ENCODE measurements around the gene HCK. TPM values are rescaled to one million over a fixed set of nuclear protein-coding genes. Genes with fewer than 3 reads are reported as not detected.
"Not testable (repeated sequence)": the region's sequence is repeated elsewhere in the genome, so short reads cannot be mapped to it uniquely, and the experiment has no call there.

HCK gene
- total RNA-seq, 1 donor from 2014 or later, result 0.78 TPM

DNA sequence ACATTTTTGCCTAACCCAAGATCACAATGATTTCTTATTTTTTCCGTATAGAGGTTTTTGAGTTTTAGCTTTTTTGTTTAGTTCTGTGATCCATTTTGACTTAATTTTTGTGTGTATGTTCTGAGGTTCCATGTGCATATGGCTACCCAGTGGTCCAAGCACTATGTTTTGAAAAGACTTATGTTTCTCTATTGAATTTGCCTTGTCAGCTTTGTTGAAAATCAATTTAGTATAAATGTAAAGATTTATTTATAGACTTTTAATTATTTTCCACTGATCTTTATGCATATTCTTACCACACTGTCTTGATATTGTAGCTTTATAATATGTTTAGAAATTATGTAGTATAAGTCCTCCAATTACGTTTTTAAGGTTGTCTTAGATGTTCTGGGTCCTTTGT, 67.7 kb downstream of the HCK start:
- Mint-ChIP-seq H3K36me3 (ENCODE audit: unreplicated experiment) (peaks cover 9% of the 10 kb centered on the region), H3K4me3 (ENCODE audit: unreplicated experiment) (no peak overlapping the region), H3K4me1 (ENCODE audit: low read depth, unreplicated experiment) (peaks cover 21% of the 10 kb centered on the region), H3K9me3 (ENCODE audit: unreplicated experiment) (peaks cover 12% of the 10 kb centered on the region), H3K27ac (ENCODE audit: unreplicated experiment) (no peak overlapping the region), H3K27me3 (ENCODE audit: unreplicated experiment) (peaks cover 2% of the 10 kb centered on the region)
- DNase-seq, result no peak
- TF ChIP-seq, protein P1, sequence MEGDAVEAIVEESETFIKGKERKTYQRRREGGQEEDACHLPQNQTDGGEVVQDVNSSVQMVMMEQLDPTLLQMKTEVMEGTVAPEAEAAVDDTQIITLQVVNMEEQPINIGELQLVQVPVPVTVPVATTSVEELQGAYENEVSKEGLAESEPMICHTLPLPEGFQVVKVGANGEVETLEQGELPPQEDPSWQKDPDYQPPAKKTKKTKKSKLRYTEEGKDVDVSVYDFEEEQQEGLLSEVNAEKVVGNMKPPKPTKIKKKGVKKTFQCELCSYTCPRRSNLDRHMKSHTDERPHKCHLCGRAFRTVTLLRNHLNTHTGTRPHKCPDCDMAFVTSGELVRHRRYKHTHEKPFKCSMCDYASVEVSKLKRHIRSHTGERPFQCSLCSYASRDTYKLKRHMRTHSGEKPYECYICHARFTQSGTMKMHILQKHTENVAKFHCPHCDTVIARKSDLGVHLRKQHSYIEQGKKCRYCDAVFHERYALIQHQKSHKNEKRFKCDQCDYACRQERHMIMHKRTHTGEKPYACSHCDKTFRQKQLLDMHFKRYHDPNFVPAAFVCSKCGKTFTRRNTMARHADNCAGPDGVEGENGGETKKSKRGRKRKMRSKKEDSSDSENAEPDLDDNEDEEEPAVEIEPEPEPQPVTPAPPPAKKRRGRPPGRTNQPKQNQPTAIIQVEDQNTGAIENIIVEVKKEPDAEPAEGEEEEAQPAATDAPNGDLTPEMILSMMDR (IDR thresholded peaks at IDR 0.05; ENCODE audit: partially characterized antibody, unreplicated experiment), result no peak

DNA sequence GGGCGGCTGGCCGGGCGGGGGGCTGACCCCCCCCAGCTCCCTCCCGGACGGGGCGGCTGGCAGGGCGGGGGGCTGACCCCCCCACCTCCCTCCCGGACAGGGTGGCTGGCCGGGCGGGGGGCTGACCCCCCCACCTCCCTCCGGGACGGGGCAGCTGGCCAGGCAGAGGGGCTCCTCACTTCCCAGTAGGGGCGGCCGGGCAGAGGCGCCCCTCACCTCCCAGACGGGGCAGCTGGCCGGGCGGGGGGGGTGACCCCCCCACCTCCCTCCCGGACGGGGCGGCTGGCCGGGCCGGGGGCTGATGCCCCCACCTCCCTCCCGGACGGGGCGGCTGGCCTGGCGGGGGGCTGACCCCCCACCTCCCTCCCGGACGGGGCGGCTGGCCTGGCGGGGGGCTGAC, 69.9 kb downstream of the HCK start:
- peaks cover 10% of the 10 kb centered on the region for H3K4me1 Mint-ChIP-seq (ENCODE audit: low read depth, unreplicated experiment)
- H3K36me3 Mint-ChIP-seq (ENCODE audit: unreplicated experiment); H3K27me3 Mint-ChIP-seq (ENCODE audit: unreplicated experiment); H3K27ac Mint-ChIP-seq (ENCODE audit: unreplicated experiment); H3K4me3 Mint-ChIP-seq (ENCODE audit: unreplicated experiment): not testable (repeated sequence)
- peaks cover 12% of the 10 kb centered on the region for H3K9me3 Mint-ChIP-seq (ENCODE audit: unreplicated experiment)
- peak; percentile 47 for DNase-seq

DNA sequence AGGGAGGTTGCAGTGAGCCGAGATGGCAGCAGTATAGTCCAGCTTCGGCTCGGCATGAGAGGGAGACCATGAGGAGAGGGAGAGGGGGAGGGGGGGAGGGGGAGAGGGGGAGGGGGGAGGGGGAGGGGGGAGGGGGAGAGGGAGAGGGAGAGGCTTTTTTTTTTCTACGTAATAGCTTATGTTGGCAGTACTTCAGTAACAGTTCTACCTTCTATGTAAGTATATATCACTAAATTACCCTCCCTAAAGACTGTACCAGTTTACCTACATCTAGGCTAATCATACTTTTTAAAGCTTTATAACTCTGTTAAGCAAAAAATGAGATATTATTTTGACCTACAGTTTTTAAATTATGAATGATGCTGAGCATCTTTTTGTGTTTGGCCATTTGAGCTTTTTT, 71.0 kb downstream of the HCK start:
- Mint-ChIP-seq H3K27me3 (ENCODE audit: unreplicated experiment) (peaks cover 4% of the 10 kb centered on the region), H3K36me3 (ENCODE audit: unreplicated experiment) (peaks cover 9% of the 10 kb centered on the region), H3K9me3 (ENCODE audit: unreplicated experiment) (peaks cover 12% of the 10 kb centered on the region), H3K4me1 (ENCODE audit: low read depth, unreplicated experiment) (peaks cover 11% of the 10 kb centered on the region), H3K27ac (ENCODE audit: unreplicated experiment) (peak overlapping the region; percentile 36), H3K4me3 (ENCODE audit: unreplicated experiment) (no peak overlapping the region)
- DNase-seq, result no peak
- TF ChIP-seq, protein P1 (IDR thresholded peaks at IDR 0.05; ENCODE audit: partially characterized antibody, unreplicated experiment), result no peak

DNA sequence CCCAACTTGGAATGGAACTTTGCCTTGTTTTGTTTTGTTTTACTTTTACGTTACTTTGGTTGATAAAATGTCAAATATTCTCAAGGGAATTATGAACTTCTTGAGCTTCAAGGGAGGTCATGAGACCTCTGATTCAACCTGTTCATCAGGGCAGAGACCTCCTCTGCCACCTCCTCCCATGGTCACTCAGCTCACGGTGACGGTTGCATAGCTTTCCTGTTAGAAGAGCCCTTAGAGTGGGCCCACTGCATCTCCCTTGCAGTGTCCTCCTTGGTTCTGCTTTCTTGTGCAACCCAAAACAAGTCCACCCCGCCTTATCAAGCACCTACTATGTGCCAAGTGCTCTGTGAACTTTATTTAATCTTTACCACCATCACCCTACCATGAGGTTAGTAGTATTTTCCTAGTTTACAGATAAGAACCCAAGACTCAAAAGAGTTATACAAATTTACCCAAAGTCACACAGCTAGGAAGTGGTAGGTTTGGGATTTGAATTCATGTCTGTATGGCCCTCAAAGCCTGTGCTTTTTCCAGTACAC, 72.9 kb downstream of the HCK start:
- H3K36me3 Mint-ChIP-seq (ENCODE audit: unreplicated experiment), result peaks cover 9% of the 10 kb centered on the region
- TF ChIP-seq, protein P1 (IDR thresholded peaks at IDR 0.05; ENCODE audit: partially characterized antibody, unreplicated experiment), result no peak
- H3K4me1 Mint-ChIP-seq (ENCODE audit: low read depth, unreplicated experiment), result peaks cover 13% of the 10 kb centered on the region
- H3K27ac Mint-ChIP-seq (ENCODE audit: unreplicated experiment), result no peak overlapping the region
- H3K27me3 Mint-ChIP-seq (ENCODE audit: unreplicated experiment), result peaks cover 4% of the 10 kb centered on the region
- H3K4me3 Mint-ChIP-seq (ENCODE audit: unreplicated experiment), result no peak overlapping the region
- H3K9me3 Mint-ChIP-seq (ENCODE audit: unreplicated experiment), result peaks cover 10% of the 10 kb centered on the region
- DNase-seq, result no peak

DNA sequence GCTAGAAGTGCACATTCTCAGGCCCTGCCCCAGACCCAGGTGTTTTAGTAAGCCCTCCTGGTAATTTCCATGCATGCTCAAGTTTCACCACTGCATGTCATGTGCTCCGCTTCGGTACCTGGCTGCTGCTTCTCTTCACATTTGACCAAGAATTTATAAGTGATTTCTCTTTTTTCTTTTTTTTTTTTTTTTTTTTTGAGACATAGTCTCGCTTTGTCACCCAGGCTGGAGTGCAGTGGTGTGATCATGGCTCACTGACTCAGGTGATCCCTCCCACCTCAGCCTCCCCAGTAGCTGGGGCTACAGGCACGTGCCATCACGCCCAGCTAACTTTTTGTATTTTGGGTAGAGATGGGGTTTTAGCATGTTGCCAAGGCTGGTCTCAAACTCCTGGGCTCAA, 73.5 kb downstream of the HCK start:
- Mint-ChIP-seq H3K27me3 (ENCODE audit: unreplicated experiment) (peaks cover 4% of the 10 kb centered on the region), H3K9me3 (ENCODE audit: unreplicated experiment) (peaks cover 10% of the 10 kb centered on the region), H3K4me1 (ENCODE audit: low read depth, unreplicated experiment) (peaks cover 15% of the 10 kb centered on the region), H3K4me3 (ENCODE audit: unreplicated experiment) (no peak overlapping the region), H3K36me3 (ENCODE audit: unreplicated experiment) (peaks cover 9% of the 10 kb centered on the region), H3K27ac (ENCODE audit: unreplicated experiment) (no peak overlapping the region)
- DNase-seq, result no peak
- TF ChIP-seq, protein P1 (IDR thresholded peaks at IDR 0.05; ENCODE audit: partially characterized antibody, unreplicated experiment), result no peak

All from glutamatergic neuron (in vitro differentiated cells).